Hair follicle dermal papilla cell (primary cell): ENCODE data around the gene TFF2. TPM values are rescaled to one million over a fixed set of nuclear protein-coding genes. Genes with fewer than 3 reads are reported as not detected.

Experiments used
- total RNA-seq: library from RNA; depleted of rRNA; stranded (reverse); fragments of >200 nt; gene quantifications from 2 replicates; pipeline ENCODE4 v1.2.3, GENCODE V29; 2012

Gene TFF2, protein sequence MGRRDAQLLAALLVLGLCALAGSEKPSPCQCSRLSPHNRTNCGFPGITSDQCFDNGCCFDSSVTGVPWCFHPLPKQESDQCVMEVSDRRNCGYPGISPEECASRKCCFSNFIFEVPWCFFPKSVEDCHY
- total RNA-seq, result not detected in 2 replicates

DNA sequence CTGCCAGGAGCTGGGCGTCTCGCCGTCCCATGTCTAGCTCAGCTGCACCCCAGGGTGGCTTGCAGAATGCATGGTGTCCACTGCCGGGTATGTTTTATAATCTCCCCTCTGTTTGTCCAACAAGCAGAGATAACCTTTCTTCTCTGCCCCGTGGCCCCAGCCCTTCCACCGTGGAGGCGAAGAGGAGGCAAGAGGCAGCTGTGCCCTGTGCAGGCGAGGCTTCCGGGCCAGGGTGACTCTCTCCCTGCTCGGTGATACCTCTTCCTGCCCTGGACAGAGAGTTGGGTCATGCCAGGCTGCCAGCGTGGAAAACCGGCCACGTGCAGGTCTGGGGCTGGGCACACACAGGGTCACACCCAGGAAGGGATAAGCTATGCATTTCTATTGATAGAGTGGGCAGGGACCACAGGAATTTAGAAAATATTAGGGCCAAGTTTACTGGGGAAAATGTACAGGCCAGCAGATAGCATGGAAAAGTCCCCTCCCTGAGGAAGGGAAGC lies at the start of gene TFF2:
Gene TFF2 (minus strand): TSS at position 68 of the 500 bp plus-strand sequence. CDS start 37 bp downstream, at position 31.

DNA sequence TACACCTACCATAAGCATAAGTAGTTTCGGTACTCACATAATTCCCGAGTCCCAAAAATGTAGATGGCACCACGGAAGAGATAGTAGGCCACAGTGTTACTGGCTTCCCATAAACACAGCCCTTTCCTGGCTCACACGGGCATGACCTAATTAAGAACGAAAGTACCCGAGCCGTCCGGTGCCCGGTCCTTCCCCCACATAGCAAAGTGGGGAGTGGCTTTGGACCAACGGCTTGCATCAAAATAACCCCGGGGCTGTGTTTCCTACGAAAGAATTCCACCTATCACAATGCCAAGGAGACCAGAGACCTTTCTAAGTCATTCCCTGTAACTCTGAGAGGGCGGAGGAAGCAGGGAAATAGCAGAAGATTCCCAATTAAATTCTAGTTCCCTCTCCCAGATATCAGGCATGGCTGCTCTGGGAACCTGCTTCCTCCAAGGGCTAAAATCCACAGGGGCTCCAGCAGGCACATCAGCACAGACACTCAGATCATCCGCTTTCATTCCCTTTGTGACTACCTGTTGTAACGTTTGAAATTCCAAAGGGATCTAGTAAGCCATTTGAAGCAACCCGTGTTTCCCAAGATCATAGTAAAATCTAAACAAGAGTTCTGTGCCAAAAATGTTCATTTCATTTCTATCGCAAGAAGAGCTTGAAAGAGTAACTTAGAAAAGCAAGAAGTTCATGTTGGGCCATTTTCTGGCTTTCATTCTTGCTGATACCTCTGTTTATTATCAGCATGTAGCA lies 45.3 kb upstream of the TFF2 start, which contains the start of gene TMPRSS3:
Gene TMPRSS3 (minus strand): TSS at position 148 of the 747 bp plus-strand sequence. CDS start 635 bp downstream, outside the sequence.

DNA sequence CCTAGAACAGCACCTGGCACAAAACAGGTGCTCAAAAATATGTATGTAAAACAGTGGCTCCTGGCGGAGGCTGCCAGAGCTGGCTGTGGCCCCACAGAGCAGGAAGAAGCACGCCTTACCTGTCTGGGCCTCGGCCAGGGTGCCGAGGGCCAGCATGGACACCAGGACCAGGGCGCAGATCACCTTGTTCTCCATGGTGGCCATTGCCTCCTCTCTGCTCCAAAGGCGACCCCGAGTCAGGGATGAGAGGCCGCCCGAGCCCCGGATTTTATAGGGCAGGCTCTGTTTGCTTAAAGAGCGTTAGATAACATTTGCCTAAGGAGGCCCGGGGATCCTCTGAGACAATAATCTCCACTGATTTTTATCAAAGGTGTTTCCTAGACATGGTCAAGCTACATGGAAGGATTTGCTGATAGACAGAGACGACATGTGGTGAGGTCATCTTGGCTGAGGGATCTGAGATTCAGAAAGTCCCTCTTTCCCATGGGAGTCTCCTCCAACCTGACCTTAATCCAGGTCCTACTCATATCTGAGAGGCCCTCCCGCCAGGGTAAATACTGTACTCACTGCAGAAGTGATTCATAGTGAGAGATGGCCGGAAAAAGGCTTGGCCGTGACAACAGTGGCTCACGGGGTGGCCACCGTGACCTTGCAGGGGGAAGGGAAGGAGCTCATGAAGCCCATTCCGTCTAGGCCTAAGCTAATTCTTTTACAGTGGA lies 15.7 kb upstream of the TFF2 start, which contains the start of gene TFF1:
Gene TFF1 (minus strand): TSS at position 244 of the 719 bp plus-strand sequence. CDS start 40 bp downstream, at position 204.

DNA sequence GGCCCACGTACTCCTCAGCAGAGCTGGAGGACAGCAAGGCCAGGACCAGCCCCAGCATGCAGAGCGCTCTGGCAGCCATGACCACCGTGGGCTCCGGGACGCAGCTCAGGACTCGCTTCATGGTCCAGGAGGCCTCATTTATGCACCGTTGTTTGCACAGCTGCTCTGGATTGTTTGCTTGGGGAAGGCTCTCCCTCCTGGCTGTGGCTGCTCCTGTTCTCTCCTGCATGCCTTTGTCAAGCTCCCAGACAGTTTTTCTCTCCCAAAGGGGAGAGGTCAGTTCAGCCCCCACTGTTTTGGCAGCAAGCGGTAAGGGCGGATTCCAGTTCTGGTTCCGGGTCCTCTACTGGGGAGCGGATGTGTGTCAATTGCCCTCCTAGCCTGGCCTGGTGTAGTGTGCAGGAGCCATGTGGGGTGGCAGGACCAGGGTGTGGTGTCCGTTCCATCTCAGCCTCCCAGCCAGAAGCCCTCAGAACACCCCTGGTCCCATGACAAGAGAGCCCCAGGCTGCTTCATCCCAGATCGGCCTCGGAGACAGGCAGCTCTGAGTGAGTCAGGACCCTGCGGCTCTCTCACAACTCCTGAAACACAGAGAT lies 35.4 kb downstream of the TFF2 start, which contains the start of gene TFF3:
Gene TFF3 (minus strand): TSS at position 114 of the 596 bp plus-strand sequence. CDS start 35 bp downstream, at position 79.

Other genes starting within 250 kb of the TFF2 start
- gene ABCG1, start 131.9 kb downstream of the TFF2 start, total RNA-seq, result under 0.01 TPM in 1 of 2 replicates, not detected in the other
- gene TFF3, start 35.6 kb downstream of the TFF2 start, total RNA-seq, result not detected in 2 replicates
- gene TFF1, start 15.5 kb upstream of the TFF2 start, total RNA-seq, result not detected in 2 replicates
- not detected in 2 replicates for gene TMPRSS3, start 45.1 kb upstream of the TFF2 start, total RNA-seq
- not detected in 2 replicates for gene UBASH3A, start 52.9 kb upstream of the TFF2 start, total RNA-seq
- not detected in 2 replicates for gene RSPH1, start 145.2 kb upstream of the TFF2 start, total RNA-seq
- gene SLC37A1, start 162.9 kb upstream of the TFF2 start, total RNA-seq, result 0.36 and 0.65 TPM in 2 replicates